ENCODE data around the gene CCDC87.

The CCDC87 gene

GRCh38 chr11:66567787-66568123 lies 25.1 kb downstream of the CCDC87 start:
- Histone ChIP-seq H2AFZ (ENCODE audit: low read depth, low read length) (no peak overlapping the region), H3K4me1 (ENCODE audit: insufficient read depth, low read length) (no peaks in the 10 kb centered on the region), H3K27me3 (ENCODE audit: insufficient read depth, low read length, poor library complexity) (no peaks in the 10 kb centered on the region), H3K36me3 (ENCODE audit: insufficient read depth, low read length) (no peaks in the 10 kb centered on the region), H3K4me3 (ENCODE audit: low read depth in 1 of 2, low read length in 2 of 2) (no peak overlapping the region), H3K9me3 (ENCODE audit: insufficient read depth, low read length, severe bottlenecking) (no peaks in the 10 kb centered on the region), H3K79me2 (ENCODE audit: insufficient read depth, low read length) (no peaks in the 10 kb centered on the region), H3K9ac (ENCODE audit: low read depth, low read length) (no peak overlapping the region), H3K4me2 (ENCODE audit: insufficient read depth, low read length) (no peak overlapping the region), H4K20me1 (ENCODE audit: insufficient read depth, low read length) (no peaks in the 10 kb centered on the region), H3K27ac (ENCODE audit: low read length) (no peak overlapping the region)
- ATAC-seq (ENCODE audit: insufficient read depth, low read depth) (no peak), DNase-seq (no peak)
- TF ChIP-seq EZH2 (IDR thresholded peaks at IDR 0.05; ENCODE audit: borderline replicate concordance, low read depth, low read length, severe bottlenecking) (no peak), CTCF (IDR thresholded peaks at IDR 0.05; ENCODE audit: borderline replicate concordance, extremely low read depth, low read length, poor library complexity, severe bottlenecking) (no peak)

- H3K79me2 ChIP-seq (ENCODE audit: insufficient read depth, low read length), result no peaks in the 10 kb centered on the region
- H3K9ac ChIP-seq (ENCODE audit: low read depth, low read length), result no peak overlapping the region
- no peak overlapping the region for H2AFZ ChIP-seq (ENCODE audit: low read depth, low read length)
- H3K4me3 ChIP-seq (ENCODE audit: low read depth in 1 of 2, low read length in 2 of 2), result no peak overlapping the region
- no peaks in the 10 kb centered on the region for H4K20me1 ChIP-seq (ENCODE audit: insufficient read depth, low read length)
- H3K36me3 ChIP-seq (ENCODE audit: insufficient read depth, low read length), result no peaks in the 10 kb centered on the region
- TF ChIP-seq EZH2 (IDR thresholded peaks at IDR 0.05; ENCODE audit: borderline replicate concordance, low read depth, low read length, severe bottlenecking), result no peak
- TF ChIP-seq CTCF (IDR thresholded peaks at IDR 0.05; ENCODE audit: borderline replicate concordance, extremely low read depth, low read length, poor library complexity, severe bottlenecking), result no peak
- H3K27me3 ChIP-seq (ENCODE audit: insufficient read depth, low read length, poor library complexity), result no peaks in the 10 kb centered on the region
- H3K9me3 ChIP-seq (ENCODE audit: insufficient read depth, low read length, severe bottlenecking), result no peaks in the 10 kb centered on the region
- no peak for ATAC-seq (ENCODE audit: insufficient read depth, low read depth)
- no peak overlapping the region for H3K27ac ChIP-seq (ENCODE audit: low read length)
- H3K4me2 ChIP-seq (ENCODE audit: insufficient read depth, low read length), result no peak overlapping the region
- no peak for DNase-seq
- no peaks in the 10 kb centered on the region for H3K4me1 ChIP-seq (ENCODE audit: insufficient read depth, low read length)
Observed at GRCh38 chr11:66566221-66566620, 26.6 kb downstream of the CCDC87 start.

GRCh38 chr11:66564984-66565383 lies 27.9 kb downstream of the CCDC87 start:
- Histone ChIP-seq H3K9me3 (ENCODE audit: insufficient read depth, low read length, severe bottlenecking) (no peaks in the 10 kb centered on the region), H4K20me1 (ENCODE audit: insufficient read depth, low read length) (no peaks in the 10 kb centered on the region), H3K4me2 (ENCODE audit: insufficient read depth, low read length) (no peak overlapping the region), H3K79me2 (ENCODE audit: insufficient read depth, low read length) (no peaks in the 10 kb centered on the region), H3K27me3 (ENCODE audit: insufficient read depth, low read length, poor library complexity) (no peaks in the 10 kb centered on the region), H3K4me1 (ENCODE audit: insufficient read depth, low read length) (no peaks in the 10 kb centered on the region), H3K36me3 (ENCODE audit: insufficient read depth, low read length) (no peaks in the 10 kb centered on the region), H2AFZ (ENCODE audit: low read depth, low read length) (no peak overlapping the region), H3K27ac (ENCODE audit: low read length) (no peak overlapping the region), H3K9ac (ENCODE audit: low read depth, low read length) (no peak overlapping the region), H3K4me3 (ENCODE audit: low read depth in 1 of 2, low read length in 2 of 2) (no peak overlapping the region)
- DNase-seq, result no peak
- TF ChIP-seq EZH2 (IDR thresholded peaks at IDR 0.05; ENCODE audit: borderline replicate concordance, low read depth, low read length, severe bottlenecking) (no peak), CTCF (IDR thresholded peaks at IDR 0.05; ENCODE audit: borderline replicate concordance, extremely low read depth, low read length, poor library complexity, severe bottlenecking) (no peak)
- no peak for ATAC-seq (ENCODE audit: insufficient read depth, low read depth)

GRCh38 chr11:66564538-66564937 lies 28.3 kb downstream of the CCDC87 start:
- Histone ChIP-seq H3K36me3 (ENCODE audit: insufficient read depth, low read length) (no peaks in the 10 kb centered on the region), H3K27ac (ENCODE audit: low read length) (no peak overlapping the region), H3K9ac (ENCODE audit: low read depth, low read length) (no peak overlapping the region), H3K4me1 (ENCODE audit: insufficient read depth, low read length) (no peaks in the 10 kb centered on the region), H2AFZ (ENCODE audit: low read depth, low read length) (no peak overlapping the region), H3K4me3 (ENCODE audit: low read depth in 1 of 2, low read length in 2 of 2) (no peak overlapping the region), H3K79me2 (ENCODE audit: insufficient read depth, low read length) (no peaks in the 10 kb centered on the region), H4K20me1 (ENCODE audit: insufficient read depth, low read length) (no peaks in the 10 kb centered on the region), H3K4me2 (ENCODE audit: insufficient read depth, low read length) (no peak overlapping the region), H3K9me3 (ENCODE audit: insufficient read depth, low read length, severe bottlenecking) (no peaks in the 10 kb centered on the region), H3K27me3 (ENCODE audit: insufficient read depth, low read length, poor library complexity) (no peaks in the 10 kb centered on the region)
- DNase-seq (no peak), ATAC-seq (ENCODE audit: insufficient read depth, low read depth) (no peak)
- TF ChIP-seq CTCF (IDR thresholded peaks at IDR 0.05; ENCODE audit: borderline replicate concordance, extremely low read depth, low read length, poor library complexity, severe bottlenecking) (no peak), EZH2 (IDR thresholded peaks at IDR 0.05; ENCODE audit: borderline replicate concordance, low read depth, low read length, severe bottlenecking) (no peak)

All from DND-41 (cell line).